Activated CD8-positive, alpha-beta memory T cell treated with anti-CD3 and anti-CD28 coated beads, Interleukin-2, amount 50 U/mL, for 1 hour (primary cell): ENCODE results near the gene CHCT1.
A peak's percentile ranks its signal among the peaks of the same experiment; 100 is the strongest.
"Not testable (repeated sequence)": the region's sequence is repeated elsewhere in the genome, so short reads cannot be mapped to it uniquely, and the experiment has no call there.

Experiments used
- DNase-seq: peaks from one replicate; pipeline ENCODE4 v3.0.0-alpha.2; 2020; ENCODE audit errors: extremely low read depth

CHCT1 gene

DNA sequence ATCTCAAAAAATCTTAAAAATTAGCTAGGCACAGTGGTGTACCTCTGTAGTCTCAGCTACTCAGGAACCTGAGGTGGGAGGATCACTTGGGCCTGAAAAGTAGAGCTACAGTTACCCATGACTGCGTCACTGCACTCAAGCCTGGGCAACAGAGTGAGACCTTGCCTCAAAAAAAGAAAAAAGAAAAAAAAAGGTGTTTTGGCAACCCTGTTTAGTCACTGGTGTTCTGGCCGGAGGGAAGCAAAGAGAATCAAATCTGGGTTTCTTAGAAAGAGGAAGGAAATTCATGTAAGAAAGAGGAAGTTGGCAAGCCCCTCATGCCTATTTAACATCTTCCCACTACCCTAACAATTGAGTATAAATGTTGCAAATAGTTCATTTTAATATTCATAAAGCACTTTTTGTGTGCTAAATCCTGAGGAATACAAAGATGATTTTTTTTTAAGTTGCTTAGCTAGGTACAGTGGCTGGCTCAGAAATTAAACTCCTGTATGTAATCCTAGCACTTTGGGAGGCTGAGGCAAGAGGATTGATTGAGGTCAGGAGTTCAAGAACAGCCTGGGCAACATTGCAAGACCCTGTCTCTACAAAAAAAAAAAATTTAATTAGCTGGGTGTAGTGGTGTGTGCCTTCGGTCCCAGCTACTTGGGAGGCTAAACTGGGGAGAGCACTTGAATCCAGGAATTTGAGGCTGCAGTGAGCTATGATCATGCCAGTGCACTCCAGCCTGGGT, 23.9 kb upstream of the CHCT1 start:
- DNase-seq: no peak

DNA sequence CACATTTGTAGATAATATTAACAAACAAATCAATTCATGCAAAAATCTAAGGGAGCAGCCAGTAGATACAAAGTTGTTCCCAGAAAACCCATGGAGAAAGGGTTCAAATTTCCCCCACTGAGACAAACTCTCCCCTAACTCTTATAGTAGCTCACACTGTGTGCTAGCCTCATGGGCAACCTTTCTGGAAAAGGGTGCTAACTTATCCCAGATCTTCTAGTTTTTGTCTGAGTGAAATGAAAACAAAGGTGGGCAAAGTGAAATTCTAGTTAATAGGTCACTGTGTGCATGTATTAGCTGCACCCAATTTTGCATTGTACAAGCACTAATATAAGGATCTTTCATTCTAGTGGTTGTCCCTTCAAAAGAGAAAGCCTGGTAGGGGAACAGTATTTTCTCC, 20.5 kb upstream of the CHCT1 start:
- DNase-seq: no peak

- DNase-seq: no peak
Observed at GRCh38 chr17:60403523-60403810, 18.8 kb upstream of the CHCT1 start.

DNA sequence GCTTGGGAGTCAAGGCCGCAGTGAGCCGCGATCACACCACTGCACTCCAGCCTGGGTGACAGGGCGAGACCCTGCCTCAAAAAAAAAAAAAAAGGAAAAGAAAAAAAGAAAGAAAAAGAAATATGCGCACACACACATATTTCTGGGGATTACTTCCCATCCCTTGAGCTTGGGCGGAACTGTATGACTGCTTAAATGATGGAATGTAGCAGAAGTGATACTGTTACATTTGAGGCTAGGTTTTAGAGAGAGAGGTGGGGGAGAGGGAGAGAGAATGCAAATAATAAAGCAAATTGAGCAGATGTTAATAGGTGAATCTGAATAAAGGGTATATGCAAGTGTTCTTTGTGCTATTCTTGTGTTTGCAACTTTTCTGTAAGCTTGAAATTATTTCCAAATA, 18.3 kb upstream of the CHCT1 start:
- DNase-seq: no peak

GRCh38 chr17:60406887-60407286, 15.4 kb upstream of the CHCT1 start:
- DNase-seq: no peak

DNA sequence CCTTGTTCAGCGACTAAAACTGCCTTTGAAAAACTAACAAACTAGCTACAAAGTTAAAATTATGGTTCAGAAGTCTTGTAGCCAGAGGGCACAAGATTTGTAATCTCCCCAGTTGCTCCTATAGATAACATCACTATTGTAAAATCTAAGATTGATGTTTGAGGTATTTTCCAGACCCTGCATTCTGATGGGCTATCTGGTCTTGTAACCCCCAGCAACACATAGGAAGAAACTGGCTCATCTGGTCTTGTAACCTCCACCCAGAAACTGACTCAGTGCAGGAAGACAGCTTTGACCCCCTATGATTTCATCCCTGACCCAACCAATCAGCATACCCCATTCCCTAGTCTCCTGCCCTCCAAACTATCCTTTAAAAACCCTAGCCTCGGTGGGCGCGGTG, 12.3 kb upstream of the CHCT1 start:
- no peak for DNase-seq

DNA sequence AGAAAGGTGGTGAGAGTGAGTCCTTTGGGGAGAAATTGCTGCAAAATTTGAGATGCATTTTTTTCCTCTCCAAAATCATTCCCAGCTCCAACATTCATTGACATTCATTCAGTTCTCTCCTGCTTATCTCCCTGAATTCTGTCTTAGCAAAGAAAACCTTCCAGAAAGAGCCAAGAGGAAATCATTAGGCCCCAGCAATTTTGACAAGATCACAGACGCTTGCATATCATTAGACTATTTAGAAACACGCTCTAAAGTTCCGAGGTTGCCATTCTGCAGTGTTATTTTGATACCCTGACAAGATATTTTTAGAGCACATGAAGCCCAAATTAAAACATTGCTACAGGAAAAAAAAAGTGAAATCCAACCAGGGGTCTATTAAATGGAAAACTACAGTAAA, 9.6 kb upstream of the CHCT1 start:
- no peak for DNase-seq

GRCh38 chr17:60415146-60415545, 7.1 kb upstream of the CHCT1 start:
- DNase-seq: no peak

DNA sequence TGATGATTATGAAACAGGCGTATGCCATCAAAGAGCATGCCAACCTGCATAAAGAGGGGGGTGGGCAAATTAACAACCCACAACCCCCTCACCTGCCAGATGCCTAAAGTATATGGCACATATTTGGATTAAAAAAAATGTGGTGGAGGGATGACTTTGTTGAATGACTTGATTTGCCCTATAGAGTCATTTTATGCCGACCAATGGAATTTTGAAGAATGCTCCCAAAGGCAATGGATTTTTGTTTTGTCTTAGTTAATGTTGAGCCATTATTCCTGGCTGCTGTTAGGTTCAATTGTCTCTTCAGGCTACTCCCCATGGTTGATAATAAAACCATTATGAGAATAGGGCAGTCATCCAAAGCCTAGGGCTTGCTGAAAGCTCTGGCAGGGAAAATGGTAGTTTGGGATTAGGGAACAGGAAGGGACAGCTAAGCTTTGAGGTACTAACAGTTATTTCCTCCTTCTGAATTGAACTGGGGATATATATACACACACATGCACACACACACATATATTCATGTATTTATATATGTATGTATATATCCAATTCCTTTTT, 5.8 kb upstream of the CHCT1 start:
- no peak for DNase-seq

DNA sequence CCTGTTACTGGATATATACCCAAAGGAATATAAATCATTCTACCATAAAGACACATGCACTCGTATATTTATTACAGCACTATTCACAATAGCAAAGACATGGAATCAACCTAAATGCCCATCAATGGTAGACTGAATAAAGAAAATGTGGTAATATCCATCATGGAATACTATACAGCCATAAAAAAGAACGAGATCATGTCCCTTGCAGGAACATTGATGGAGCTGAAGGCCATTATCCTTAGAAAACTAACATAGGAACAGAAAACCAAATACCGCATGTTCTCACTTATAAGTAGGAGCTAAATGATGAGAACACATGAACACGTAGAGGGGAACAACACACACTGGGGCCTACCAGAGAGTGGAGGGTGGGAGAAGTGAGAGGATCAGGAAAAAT, 3.3 kb upstream of the CHCT1 start:
- DNase-seq: not testable (repeated sequence)

GRCh38 chr17:60419875-60420274, 2.4 kb upstream of the CHCT1 start:
- DNase-seq: not testable (repeated sequence)

- DNase-seq: peak; percentile 22
Observed at GRCh38 chr17:60421273-60422161, 772 bp upstream of the CHCT1 start.

DNA sequence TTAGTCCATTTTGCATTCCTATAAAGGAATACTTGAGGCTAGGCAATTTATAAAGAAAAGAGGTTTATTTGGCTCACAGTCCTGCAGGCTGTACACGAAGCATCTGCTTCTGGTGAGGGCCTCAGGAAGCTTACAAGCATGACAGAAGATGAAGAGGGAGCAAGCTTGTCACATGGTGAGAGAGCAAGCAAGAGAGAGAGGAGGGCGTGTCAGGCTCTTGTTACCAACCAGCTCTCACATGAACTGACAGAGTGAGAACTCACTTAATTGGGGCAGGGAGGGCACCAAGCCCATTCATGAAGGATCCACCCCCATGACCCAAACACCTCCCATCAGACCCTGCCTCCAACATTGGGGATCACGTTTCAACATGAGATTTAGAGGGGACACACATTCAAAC, 1.6 kb downstream of the CHCT1 start:
- no peak for DNase-seq

GRCh38 chr17:60425626-60426025, 3.3 kb downstream of the CHCT1 start:
- DNase-seq: no peak

DNA sequence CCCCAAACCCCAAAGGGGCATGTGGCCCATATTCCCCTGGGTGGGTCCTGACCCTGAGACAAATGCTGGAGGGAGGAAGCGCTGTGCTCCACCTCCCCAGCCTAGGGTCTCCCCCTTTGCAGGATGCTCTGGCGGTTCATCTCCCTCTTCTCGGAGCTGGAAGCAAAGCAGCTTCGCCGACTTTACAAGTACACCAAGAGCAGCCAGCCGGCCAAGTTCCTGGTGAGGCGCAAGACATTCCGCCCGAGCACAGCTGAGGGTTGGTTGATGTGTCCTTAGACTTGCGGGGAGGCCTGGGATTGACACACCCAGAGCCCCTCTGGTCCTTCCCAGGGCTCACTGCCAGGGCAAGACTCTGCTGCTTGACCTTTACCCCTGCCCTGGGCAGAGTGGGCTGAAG, 4.3 kb downstream of the CHCT1 start:
- no peak for DNase-seq

- not testable (repeated sequence) for DNase-seq
Observed at GRCh38 chr17:60428491-60428890, 6.2 kb downstream of the CHCT1 start.

DNA sequence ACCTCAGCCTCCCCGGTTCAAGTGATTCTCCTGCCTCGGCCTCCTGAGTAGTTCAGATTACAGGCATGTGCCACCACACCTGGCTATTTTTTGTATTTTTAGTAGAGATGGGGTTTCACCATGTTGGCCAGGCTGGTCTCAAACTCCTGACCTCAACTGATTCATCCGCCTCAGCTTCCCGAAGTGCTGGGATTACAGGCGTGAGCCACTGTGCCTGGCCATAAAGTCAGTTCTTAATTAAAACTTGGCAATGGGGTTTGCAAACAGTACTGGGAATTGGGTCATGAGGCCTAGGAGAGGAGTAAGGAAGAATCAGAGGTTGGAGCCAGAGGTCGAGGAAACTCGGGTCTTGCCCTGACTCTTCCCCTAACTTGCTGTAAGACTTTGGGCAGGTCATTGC, 8.3 kb downstream of the CHCT1 start:
- not testable (repeated sequence) for DNase-seq

DNA sequence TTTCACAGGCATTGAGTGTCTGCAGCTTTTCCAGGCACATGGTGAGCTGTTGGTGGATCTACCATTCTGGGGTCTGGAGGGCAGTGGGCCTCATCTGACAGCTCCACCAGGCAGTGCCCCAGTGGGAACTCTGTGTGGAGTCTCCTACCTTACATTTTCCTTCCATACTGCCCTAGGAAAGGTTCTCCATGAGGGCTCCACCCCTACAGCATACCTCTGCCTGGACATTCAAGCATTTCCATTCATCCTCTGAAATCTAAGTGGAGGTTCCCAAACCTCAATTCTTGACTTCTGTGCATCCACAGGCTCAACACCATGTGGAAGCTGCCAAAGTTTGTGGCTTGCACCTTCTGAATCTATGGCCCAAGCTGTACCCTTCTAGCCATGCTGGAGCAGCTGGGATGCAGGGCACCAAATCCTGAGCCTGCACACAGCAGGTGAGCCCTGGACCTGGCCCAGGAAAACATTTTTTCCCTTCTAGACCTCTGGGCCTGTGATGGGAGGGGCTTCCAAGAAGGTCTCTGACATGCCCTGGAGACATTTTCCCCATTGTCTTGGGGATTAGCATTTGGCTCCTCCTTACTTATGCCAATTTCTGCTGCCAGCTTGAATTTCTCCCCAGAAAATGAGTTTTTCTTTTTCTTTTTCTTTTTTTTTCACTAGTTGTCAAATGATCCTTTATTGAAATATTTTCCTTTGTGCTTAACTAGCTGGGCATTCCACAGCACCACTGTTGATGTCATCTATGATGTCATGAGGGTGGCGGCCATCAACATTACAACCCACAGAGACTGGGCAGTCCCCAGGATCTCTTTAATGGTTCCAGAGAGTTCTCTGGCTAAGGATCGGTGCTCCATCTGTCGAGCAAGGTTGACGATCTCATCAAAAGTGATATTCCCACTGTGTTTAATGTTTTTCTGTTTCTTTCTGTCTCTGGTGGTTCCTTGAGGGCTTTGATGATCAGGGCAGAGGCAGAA, 11.0 kb downstream of the CHCT1 start:
- not testable (repeated sequence) for DNase-seq

DNA sequence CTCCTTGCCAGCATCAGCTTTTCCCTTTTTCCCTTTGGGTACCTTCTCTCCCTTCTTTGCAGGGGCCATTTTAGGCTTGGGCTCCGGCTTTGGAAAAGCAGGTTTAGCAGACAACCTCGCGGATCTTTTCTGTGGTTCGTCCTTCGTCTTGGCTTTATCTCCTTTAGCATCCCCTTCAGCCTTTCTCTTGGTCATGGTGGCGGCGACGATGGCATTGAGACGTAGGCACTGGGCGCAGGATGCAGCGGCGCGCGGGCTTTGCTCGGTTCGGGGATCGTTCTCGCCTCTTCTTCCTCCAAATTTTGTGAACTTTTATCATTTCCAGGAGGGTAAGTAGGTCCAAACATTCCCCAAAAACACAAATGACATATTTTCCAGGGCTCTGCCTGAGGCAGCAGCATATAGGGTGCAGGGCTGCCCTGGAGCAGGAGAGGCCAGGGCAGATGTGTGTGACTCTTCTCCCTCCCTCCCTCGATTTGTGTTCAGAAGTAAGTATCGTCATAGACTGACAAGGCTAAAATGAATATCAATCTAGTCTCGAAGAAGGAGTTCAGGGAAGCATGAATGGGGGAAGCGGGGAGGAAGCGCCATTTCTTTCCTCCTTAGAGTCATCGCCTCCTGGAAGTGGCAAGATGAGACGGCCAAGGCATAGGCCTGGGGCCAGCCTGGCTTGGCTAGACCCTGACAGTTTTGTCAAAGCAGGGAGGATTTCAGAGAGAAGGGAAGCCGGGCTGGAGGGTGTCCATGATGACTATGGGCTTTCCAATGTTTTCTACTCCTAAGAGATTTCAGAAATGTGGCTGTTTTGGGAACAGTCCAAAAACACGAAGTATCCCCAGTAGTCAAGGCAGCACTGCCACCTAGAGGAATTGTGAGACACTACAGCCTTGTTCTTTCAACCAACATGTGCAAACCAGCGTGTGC, 13.2 kb downstream of the CHCT1 start:
- peak; percentile 22 for DNase-seq

DNA sequence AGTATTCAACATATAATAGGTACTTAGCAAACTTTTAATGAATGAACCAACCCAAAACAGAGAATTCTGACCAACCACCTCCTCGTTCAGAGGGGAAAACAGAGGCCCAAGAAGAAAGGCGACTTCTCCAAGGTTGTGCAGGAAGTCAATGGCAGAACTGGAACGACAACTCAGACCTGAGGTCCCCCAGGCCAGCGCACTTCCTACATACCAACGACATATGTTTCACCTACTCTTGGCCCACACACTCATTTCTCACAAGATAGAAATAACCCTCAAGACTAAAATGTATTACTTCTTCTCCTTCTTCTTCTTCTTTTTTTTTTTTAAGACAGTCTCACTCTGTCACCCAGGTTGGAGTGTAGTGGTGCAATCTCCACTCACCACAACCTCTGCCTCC, 14.4 kb downstream of the CHCT1 start:
- DNase-seq: no peak

GRCh38 chr17:60439501-60439900, 17.2 kb downstream of the CHCT1 start:
- no peak for DNase-seq
